Measurements from ENCODE around the gene PARD6G.

GRCh38 chr18:80252136-80252535 is 4.8 kb upstream of the PARD6G start:
- no peak for TF ChIP-seq POLR2AphosphoS5 (IDR thresholded peaks at IDR 0.05; ENCODE audit: low read depth, low read length)
- no peak for TF ChIP-seq PAX5 (IDR thresholded peaks at IDR 0.05; ENCODE audit: insufficient read depth, low read length, severe bottlenecking)
- no peak for TF ChIP-seq POLR2A (IDR thresholded peaks at IDR 0.05; ENCODE audit: low read depth, low read length)
- no peak for TF ChIP-seq SPI1 (IDR thresholded peaks at IDR 0.05; ENCODE audit: low read depth, low read length)
- TF ChIP-seq TAF1 (IDR thresholded peaks at IDR 0.05; ENCODE audit: low read depth, low read length): no peak
- TF ChIP-seq POU2F2 (IDR thresholded peaks at IDR 0.05; ENCODE audit: low read depth, low read length): no peak
